Testis (tissue), 2 donors: ENCODE measurements around the gene SLAMF8.

Source experiments
- POLR2A ChIP-seq: fragments of 450-650 bp; IDR thresholded peaks from one replicate; pipeline ENCODE4 v1.6.1; 2017; ENCODE audit warnings: antibody characterized with exemption, mild to moderate bottlenecking, moderate library complexity
- TF ChIP-seq, protein P1 (sequence below), 3 experiments: fragments of 450-650 bp in 2 of 3; fragments of 200-600 bp in 1 of 3; sonication (generic) in 1 of 3; IDR thresholded peaks; one replicate each; pipeline ENCODE4 v1.5.1; 2016 to 2019; ENCODE audit warnings: antibody characterized with exemption in 3 of 3, mild to moderate bottlenecking in 2 of 3, moderate library complexity in 1 of 3

DNA sequence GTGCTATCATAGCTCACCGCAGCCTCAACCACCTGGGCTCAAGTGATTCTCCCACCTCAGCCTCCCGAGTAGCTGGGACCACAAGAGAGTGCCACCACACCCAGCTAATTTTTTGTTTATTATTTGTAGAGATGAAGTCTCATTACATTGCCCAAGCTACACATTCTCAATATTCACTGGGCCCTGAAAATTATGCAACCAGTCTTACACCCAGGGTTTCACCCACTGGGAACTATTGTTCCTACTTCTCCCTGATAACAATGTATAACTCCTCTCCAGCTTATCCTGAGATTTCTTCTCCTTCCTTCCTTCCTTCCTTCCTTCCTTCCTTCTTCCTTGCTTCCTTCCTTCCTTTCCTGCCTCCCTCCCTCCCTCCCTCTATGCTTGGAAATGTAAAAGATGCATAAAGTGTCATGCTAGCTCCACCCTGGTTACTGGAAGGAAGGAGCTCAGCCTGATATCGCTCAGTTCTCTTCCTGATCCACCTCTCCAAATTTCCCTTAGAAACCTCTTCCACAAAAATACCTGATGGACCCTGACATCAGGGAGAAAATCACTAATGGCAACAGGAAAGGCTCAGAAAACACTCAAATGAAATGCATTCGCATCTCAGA is 47.0 kb downstream of the SLAMF8 start:
- TF ChIP-seq, protein P1, sequence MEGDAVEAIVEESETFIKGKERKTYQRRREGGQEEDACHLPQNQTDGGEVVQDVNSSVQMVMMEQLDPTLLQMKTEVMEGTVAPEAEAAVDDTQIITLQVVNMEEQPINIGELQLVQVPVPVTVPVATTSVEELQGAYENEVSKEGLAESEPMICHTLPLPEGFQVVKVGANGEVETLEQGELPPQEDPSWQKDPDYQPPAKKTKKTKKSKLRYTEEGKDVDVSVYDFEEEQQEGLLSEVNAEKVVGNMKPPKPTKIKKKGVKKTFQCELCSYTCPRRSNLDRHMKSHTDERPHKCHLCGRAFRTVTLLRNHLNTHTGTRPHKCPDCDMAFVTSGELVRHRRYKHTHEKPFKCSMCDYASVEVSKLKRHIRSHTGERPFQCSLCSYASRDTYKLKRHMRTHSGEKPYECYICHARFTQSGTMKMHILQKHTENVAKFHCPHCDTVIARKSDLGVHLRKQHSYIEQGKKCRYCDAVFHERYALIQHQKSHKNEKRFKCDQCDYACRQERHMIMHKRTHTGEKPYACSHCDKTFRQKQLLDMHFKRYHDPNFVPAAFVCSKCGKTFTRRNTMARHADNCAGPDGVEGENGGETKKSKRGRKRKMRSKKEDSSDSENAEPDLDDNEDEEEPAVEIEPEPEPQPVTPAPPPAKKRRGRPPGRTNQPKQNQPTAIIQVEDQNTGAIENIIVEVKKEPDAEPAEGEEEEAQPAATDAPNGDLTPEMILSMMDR (IDR thresholded peaks at IDR 0.05), result no peak
- TF ChIP-seq POLR2A, result no peak
